Epidermal melanocyte (primary cell): ENCODE measurements around the gene CFAP74.
"Not testable (repeated sequence)": the region's sequence is repeated elsewhere in the genome, so short reads cannot be mapped to it uniquely, and the experiment has no call there.

Source experiments
- DNase-seq: peaks from one replicate; pipeline ENCODE4 v3.0.0; 2011; ENCODE audit warnings: low spot score; ENCODE audit not compliant: insufficient read length

The CFAP74 gene

DNA sequence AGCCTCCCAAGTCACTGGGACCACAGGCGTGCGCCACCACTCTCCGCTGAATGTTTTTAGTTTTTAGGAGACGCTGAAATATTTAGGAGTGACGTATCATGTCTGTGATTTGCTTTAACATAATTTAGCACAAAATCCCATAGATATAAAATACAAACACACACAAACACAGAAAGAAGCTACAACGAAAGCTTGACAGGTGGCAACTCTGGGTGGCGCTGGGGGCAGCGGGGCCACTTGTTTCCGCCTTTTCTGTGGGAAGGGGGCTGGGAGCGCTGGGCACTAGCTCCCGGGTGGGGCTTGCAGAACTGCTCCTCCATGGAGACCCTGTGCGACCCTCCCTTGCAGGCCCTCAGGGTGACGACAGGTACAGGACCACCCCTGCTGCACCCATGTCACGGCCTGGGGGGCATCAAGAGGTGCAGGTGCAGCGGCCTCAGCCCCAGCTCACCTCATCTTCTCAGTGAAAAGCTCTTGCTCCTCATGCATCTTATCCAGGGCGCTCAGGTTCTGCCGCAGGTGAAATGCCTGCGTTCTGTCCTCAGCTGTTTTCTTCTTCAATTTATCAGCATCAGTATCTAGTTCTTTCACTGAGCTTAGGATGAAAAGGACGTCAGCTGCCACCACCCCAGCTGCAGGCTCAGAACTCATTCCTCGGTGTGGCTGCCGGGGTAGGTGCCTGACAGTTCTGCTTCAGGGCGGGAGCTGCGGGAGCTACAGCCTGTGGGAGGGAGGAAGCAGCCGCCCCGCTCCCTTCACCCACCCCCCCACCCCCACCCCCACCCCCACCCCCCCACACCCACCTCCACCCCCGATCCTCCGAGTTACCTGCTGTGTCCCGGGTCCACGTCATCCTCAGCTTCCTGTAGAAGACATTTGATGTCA lies 15.3 kb downstream of the CFAP74 start:
- DNase-seq, result no peak

DNA sequence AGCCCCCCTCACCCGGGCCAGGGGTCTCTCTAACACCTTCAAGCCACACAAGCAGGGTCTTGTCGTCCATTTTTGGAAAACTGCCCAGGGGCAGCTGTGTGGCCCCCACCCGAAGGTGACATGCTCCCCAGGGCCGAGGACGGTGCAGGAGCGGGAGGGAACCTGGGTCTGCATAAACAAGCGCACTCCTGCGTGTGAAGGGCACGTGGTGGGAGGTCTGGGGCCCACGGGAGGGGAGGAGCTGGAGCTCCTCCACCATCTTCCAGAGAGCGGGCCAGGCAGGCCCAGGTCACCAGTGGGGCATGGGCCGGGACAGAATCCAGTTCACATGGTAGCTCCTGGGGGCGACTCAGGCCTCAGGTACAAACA lies 16.5 kb downstream of the CFAP74 start:
- DNase-seq, result no peak

DNA sequence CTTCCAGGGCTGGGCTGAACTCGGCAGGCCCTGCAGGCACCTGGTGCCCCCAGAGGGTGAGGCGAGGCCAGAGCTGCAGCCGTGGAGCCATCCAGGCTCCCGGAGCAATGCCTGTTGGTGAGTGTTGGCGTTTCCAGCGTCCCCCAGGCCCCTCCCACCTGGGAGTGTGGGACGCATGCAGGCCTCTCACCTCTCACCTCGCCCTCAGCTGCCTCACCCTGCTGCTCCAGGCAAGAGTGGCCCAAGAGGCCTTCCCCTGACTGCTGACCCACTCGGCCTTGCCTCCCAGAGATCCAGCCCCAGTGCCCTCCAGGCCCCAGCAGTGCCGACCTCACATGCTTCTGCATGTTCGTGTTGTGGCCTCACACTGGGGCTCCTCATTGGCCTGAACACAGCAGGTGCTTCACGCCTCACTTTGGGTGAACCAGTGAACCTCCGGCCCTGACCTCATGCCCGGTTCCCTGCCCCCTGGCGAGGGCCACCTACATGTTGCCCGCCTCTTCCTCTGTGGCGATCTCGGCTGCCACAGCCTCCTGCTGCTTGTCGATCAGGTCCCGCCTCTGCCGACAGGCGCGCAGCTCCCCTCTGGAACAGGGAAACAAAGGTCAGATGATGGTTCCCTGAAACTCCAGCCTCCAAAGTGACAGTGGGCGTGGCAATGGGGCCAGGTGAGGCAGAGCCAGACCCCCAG lies 17.0 kb downstream of the CFAP74 start:
- no peak for DNase-seq

DNA sequence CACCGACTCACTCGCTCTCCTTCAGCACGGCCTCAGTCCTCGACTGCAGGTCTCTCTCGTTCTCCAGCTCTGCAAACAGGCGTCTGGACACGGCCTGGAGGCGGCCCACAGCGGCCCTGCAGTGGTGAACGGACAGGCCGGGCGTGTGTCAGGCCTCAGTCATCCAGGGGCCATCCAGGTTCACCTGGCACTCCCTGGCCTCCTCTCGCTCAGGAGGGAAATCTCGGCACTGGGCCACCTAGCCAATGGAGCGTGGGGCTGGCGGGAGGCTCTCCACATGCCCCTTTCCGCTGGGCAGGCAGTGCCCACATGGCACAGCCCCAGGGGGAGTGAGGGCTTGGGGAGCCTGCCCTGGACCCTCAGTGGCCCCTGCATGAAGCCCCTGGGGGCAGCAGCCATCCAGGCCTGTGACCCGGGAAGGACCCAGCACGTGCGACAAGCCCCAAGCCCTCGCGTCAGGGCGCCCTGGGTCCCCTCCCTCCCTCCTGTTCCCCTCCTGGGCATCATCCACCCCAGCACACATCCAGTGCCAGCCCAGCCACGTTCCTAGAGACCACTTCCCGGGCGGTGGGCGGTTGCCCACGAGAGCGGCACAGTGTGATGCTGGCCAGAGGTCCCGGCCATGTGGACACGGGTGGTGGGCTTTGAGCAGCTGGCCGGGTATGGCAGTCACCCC lies 18.1 kb downstream of the CFAP74 start:
- no peak for DNase-seq

DNA sequence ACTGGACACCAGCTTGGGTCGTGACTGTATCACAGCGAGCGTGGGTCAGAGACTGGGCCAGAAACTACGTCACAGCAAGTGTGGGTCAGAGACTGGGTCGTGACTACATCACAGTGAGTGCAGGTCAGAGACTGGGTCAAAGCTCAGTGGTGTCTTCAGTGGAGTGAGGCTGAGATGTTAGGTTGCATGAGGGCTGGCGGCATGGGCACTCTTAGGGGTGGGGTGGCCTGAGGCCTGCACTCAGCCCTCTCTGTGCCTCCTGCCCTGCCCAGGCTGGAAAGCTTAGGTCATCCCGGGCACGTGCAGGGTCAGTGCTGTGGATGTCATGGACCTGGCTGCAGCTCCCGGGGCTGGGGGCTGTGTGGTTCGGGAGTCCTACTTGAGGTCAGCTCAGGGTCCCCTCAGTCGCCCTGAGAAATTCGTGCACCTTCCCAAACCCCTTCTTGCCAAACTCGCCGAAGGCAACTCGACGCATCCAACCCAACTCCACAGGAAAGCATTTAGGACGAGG lies 19.0 kb downstream of the CFAP74 start:
- no peak for DNase-seq

DNA sequence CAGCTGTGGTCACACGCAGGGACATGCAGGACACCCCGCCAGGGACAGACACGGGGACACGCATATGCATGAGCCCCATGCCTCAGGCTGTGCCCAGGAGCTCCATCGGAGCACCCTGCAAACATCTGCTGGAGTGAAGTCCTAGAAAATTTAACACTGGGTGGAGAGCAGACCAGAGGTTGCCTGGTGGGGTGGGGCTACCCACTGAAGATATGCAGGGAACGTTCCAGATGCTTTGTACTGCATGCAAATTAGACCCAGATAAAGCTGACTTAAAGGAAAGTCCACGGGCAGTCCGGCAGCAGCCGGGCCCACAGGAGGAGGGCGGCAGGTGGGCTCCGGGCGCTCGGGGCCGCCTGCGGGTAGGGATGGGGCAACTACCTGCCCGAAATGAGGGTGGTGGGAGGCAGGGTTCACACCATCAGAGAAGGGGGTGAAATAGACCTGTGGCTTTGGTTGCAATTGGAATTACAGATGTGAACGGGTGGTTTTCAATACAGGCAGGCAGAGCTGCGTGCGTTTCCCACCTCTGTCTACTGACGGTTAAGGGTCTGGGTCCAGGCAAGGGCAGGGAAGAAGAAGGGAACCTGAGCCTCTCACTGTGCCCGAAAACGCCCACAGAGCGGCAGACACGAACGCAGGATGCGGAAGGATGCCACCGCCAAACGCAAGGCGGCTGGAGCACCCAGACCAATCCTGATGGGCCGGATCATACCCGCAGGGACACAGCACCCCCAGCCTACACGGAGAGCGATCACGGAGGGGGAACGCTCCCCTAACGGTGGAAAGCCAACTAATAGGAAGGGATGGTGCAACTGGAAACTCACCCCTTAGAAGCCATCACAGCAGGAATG lies 21.0 kb downstream of the CFAP74 start:
- DNase-seq, result no peak

DNA sequence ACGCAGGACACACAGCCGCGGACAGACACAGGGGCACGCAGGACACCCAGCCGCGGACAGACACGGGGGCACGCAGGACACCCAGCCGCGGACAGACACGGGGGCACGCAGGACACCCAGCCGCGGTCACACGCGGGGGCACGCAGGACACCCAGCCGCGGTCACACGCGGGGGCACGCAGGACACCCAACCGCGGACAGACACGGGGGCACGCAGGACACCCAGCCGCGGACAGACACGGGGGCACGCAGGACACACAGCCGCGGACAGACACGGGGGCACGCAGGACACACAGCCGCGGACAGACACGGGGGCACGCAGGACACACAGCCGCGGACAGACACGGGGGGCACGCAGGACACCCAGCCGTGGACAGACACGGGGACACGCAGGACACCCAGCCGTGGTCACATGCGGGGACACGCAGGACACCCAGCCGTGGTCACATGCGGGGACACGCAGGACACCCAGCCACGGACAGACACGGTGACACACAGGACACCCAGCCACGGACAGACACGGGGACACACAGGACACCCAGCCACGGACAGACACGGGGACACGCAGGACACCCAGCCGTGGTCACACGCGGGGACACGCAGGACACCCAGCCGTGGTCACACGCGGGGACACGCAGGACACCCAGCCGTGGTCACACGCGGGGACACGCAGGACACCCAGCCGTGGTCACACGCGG lies 21.8 kb downstream of the CFAP74 start:
- not testable (repeated sequence) for DNase-seq

DNA sequence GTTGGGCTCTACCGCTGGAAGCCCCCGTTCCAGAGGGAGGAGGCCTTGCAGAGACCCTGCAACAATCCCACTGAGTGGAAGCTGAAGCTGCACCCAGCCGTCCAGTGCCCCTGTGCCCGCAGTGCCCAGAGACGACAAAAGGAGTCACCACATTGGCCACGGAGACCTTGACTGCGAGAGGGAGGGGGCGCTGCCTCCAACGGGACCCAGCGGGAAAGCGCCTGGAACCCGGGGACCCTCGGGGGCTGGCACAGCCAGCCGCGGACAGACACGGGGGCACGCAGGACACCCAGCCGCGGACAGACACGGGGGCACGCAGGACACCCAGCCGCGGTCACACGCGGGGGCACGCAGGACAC lies 22.5 kb downstream of the CFAP74 start:
- no peak for DNase-seq

DNA sequence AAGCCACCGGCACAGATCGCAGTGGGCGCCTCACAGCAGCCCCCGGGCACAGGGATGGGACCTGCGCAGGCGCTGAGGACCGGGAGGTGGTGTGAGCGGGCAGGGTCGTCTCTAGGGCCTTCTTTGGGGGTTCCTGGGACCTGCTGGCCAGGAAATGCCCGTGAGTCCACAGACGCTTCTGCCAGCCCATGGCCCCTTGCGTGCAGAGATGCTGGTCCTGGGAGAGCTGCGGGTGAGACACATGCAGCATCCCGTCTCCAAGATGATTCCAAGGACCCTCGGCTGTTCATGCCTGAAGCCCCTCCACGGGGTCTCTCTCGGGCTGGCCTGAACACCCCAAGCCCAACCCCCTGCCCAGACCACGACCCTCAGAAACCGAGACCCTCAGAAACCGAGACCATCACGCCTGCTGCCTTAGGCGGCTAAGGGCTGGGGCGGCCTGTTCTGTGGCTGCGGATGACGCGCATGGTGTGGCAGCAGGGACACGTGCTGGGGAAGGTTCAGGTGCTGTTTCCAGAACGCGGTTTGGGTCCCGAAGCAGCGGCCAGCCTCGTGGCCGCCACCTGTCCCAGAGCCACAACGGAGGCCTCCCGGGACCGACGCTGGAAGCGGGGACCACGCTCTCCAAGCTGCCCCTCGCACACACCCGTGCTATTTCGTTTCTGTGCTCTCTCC lies 23.0 kb downstream of the CFAP74 start:
- no peak for DNase-seq

DNA sequence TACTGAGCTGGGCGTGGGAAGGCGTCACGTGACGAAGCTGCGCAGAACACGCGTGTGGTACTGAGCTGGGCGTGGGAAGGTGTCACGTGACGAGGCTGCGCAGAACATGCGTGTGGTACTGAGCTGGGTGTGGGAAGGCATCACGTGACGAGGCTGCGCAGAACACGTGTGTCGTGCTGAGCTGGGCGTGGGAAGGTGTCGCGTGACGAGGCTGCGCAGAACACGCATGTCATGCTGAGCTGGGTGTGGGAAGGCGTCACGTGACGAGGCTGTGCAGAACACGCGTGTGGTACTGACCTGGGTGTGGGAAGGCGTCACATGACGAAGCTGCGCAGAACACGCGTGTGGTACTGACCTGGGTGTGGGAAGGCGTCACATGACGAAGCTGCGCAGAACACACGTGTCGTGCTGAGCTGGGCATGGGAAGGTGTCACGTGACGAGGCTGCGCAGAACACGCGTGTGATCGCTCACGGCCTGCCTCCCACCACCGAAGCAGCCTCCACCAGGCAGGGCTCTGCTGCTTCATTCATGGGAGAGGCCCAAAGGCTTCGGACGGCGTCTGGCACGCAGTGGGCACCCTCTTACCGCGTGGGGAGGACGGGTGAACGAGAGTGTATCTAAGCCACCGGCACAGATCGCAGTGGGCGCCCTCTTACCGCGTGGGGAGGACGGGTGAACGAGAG lies 24.0 kb downstream of the CFAP74 start:
- no peak for DNase-seq

DNA sequence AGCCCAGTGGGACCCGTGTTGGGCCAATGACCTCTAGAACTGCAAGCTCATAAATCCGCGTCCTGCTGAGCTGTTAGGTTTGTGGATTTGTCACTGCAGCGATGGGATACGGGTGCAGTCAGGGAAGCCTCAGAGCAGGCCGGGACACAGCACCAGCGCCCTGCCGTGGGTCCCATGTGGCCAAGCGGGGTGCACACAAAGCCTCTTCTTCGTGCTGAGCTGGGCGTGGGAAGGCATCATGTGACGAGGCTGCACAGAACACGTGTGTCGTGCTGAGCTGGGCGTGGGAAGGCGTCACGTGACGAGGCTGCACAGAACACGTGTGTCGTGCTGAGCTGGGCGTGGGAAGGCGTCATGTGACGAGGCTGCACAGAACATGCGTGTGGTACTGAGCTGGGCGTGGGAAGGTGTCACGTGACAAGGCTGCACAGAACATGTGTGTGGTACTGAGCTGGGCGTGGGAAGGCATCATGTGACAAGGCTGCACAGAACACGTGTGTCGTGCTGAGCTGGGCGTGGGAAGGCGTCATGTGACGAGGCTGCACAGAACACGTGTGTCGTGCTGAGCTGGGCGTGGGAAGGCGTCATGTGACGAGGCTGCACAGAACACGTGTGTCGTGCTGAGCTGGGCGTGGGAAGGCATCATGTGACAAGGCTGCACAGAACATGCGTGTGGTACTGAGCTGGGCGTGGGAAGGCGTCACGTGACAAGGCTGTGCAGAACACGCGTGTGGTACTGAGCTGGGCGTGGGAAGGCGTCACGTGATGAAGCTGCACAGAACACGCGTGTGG lies 24.7 kb downstream of the CFAP74 start:
- not testable (repeated sequence) for DNase-seq

DNA sequence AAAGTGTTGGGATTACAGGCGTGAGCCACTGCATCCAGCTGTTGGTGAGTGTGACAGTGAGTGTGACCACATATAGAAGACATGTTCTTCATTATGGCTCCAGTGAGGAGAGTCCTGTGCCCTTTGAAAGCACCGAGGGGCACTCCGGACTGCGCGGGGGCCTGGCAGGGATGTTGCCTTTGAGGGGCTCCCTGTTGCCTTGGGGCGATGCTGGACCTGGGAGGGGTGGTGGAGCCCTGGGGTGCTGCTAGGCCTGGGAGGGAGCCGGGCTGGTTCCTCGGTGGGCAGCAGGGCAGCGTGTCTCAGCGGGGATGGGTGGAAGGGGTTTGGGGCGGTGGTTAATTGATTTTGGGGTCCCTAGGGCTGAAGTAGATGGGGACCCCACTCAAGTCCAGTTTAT lies 25.5 kb downstream of the CFAP74 start:
- DNase-seq, result no peak

DNA sequence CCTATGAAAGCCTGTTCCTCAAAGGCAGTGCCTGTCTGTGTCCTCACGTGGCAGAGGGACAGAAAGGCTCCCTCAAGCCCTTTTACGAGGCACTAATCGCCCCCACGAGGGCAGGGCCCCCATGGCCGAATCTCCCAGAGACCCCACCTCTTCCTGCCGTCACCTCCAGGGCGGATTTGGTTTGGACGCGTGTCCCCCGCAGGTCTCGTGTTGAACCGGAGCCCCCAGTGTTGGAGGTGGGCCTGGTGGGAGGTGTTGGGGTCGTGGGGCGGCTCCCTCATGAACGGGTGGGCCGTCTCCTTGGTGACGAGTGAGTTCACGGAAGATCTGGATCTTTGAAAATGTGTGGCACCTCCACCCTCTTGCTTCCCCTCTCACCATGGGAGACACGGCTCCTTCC lies 27.6 kb downstream of the CFAP74 start:
- no peak for DNase-seq

DNA sequence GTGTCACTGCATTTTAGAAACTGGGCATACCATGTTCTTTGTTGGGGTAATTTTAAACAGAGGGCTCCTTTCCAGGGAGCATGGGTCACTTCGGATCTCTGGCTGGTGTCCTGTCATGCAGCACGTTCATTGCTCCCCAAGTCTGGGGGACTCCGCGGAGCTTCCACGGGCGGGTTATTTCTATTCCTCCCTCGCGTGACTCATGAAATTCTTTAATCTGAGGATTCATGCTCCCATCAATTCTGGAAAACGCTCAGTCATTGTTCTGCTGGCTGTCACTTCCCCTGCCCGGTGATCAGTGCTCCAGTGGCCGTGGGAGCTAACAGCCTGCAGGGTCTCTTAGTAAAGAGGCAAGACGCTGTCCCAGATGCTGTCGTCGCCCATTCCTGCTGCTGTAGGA lies 28.1 kb downstream of the CFAP74 start:
- no peak for DNase-seq

DNA sequence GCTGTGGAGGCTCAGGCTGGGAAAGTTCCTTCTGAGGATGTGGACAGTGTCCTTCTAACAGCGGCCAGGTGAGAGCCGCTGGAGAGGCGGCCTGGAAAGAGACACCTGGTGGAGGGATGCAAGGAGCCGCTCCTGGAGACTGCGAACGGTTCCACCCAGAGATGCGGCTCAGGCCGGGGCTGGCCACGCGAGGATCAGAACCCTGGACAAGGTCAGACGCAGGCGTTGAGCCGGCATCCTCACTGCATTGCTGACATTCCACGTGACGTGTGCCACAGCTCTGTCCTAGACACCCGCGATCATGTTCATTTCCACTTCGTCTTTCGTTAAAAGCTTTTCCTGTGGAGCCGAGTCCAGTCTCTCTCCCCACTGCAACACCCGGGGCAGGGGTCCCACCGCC lies 28.8 kb downstream of the CFAP74 start:
- DNase-seq, result no peak

DNA sequence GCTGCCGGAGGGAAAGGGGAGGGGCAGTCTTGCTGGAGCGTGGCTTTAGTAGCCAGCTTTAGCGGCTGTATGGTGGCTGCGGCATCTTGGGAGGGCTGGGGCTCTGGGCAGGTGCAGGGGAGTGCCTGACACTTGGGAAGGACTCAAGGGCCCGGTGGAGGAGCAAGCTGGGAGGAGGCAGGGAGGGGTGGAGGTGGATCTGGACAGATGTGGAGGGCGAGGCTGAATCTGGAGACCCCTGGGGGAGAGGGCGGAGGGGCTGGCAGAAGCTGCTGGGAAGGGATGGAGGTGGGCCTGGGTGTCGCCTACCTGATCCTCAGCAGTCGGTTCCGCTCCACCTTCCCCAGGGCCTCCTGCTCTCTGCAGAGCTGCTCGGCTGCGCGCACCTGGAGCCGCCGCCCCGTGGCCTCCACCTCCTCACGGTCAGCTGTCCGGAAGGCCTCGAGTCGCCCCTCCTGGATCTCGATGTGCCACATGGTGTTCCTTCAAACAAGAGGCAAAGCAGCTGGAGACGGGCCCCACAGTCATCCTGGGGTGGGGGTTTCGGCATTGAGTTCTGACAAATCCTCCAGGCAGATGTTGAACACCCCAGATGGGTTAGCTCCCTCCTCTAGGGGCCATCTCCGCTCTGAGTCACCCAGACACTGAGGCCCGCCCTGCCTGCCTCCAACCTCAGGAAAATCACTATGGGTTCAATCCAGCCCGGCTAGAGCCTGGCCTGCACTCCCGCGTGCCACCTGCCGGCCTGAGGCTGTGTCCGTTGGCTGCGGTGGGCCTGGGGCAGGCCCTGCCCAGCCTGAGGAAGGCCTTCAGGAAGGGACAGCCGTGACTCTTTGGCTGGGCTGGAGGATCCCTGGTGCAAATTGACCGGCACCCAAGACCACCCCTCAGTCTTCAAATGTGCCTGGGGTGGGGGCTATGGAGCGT lies 29.6 kb downstream of the CFAP74 start:
- DNase-seq, result no peak

DNA sequence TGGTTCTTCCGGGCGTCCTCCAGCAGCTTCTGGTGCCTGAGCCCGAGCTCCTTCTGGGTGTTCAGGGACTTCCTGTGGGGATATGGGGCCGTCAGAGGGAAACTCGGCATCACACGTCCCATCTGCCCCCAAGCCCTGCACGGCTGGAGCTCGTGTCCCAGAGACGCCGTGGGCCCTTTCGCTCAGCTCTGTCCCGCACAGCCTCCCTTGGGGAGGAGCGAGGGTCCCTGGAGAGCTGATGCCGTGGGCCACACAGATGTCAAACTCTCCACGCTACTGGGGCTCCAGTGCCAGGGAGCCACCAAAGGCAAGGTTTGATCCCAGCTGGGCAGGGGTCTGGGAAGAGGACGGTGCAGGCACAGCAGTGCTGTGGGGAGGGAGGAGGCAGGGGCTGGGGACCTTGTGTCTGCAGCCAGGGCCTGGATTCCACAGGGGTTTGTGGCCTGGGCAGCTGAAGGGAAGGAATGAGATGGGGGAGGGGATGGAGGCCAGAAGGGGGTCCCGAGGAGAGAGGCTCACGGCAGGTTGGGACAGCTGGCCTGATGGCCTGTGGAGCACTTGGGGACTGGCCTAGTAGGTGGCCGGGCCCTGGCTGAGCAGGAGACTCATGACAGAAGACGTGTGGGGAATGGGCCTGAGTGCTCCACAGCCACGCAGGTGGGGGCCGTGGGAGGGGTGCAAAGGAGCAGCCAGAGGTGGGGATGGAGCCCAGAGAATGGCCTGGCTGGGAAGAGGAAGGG lies 30.4 kb downstream of the CFAP74 start:
- DNase-seq, result no peak
